Lower lobe of right lung (tissue), 2 donors: Measurements from ENCODE around the gene BTN3A1. TPM values are rescaled to one million over a fixed set of nuclear protein-coding genes. Genes with fewer than 3 reads are reported as not detected.
"Not testable (repeated sequence)": the region's sequence is repeated elsewhere in the genome, so short reads cannot be mapped to it uniquely, and the experiment has no call there.

ENCODE experiments used
- ATAC-seq, 2 donors: fragments of 200-7000 bp; cut with Tn5 transposase; one replicate each; pipeline ENCODE4 v1.9.1; 2020 to 2022; ENCODE audit warnings: mild to moderate bottlenecking in 2 of 2, moderate library complexity in 2 of 2
- DNase-seq: peaks from one replicate; pipeline ENCODE4 v3.0.0-alpha.2; 2020
- H3K27ac ChIP-seq: fragments of 200-600 bp; one replicate; pipeline ENCODE4 v1.8.0; 2022
- H3K27me3 ChIP-seq: fragments of 200-600 bp; one replicate; pipeline ENCODE4 v1.8.0; 2022; ENCODE audit warnings: low read depth
- H3K36me3 ChIP-seq: fragments of 200-600 bp; one replicate; pipeline ENCODE4 v1.8.0; 2022; ENCODE audit warnings: mild to moderate bottlenecking
- H3K4me1 ChIP-seq: fragments of 200-600 bp; one replicate; pipeline ENCODE4 v1.8.0; 2022
- H3K4me3 ChIP-seq: fragments of 200-600 bp; one replicate; pipeline ENCODE4 v1.8.0; 2022; ENCODE audit warnings: mild to moderate bottlenecking
- H3K9me3 ChIP-seq: fragments of 200-600 bp; one replicate; pipeline ENCODE4 v1.8.0; 2022
- CTCF ChIP-seq: fragments of 200-600 bp; IDR thresholded peaks from one replicate; pipeline ENCODE4 v1.8.0; 2022; ENCODE audit warnings: antibody characterized with exemption, mild to moderate bottlenecking
- intact Hi-C: fragments of 100-400 bp; cut with DNase I; formaldehyde crosslinking; loops from one replicate; pipeline ENCODE4 v1.11.0; 2022
- total RNA-seq: library from RNA; stranded (reverse); fragmentation: NEBNext Ultra II Directional; extraction: Animal tissue kit (Norgen Biotek cat#: 25700); gene quantifications from one replicate; pipeline ENCODE4 v1.2.1, GENCODE V29; 2021
- donor health status: DM: no; HTN: yes; CAD: no; lungs with severe emphysema.

BTN3A1 gene
- total RNA-seq, 1 donor from 2014 or later = 53.2 TPM

- H3K27me3 ChIP-seq = no peaks in the 10 kb centered on the region
- TF ChIP-seq CTCF = no peak
- ATAC-seq = no peak
- no peaks in the 10 kb centered on the region for H3K9me3 ChIP-seq
- H3K4me3 ChIP-seq = no peak overlapping the region
- DNase-seq = no peak
- intact Hi-C loops = no loop called here
- H3K4me1 ChIP-seq = no peaks in the 10 kb centered on the region
- no peak overlapping the region for H3K27ac ChIP-seq
- peaks cover 40% of the 10 kb centered on the region for H3K36me3 ChIP-seq
Measured at GRCh38 chr6:26414281-26414680, 12.2 kb downstream of the BTN3A1 start.

DNA sequence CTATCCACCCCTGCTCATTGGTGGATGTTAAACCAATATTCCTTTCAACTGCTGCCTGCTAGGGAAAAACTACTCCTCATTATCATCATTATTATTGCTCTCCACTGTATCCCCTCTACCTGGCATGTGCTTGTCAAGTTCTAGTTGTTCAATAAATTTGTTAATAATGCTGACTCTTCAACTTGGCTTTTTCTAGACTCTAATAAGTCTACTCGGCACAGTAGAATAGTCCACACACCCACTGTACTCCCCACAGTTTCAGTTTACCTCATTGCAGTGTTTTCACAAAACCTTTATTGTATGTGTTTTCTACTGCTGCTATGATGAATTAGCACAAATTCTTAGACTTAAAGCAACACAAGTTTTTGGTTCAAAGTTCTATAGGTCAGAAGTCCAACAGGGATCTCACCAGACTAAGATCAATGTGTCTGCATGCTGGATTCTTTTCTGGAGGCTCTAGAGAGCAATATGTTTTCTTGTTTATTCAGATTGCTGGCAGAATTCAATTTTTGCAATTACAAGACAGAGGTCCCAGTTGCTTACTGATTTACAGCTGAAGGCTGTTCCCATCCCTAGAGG is 13.1 kb downstream of the BTN3A1 start:
- ATAC-seq = no peak
- no peak for TF ChIP-seq CTCF
- intact Hi-C loops = no loop called here

GRCh38 chr6:26415791-26416190 is 13.7 kb downstream of the BTN3A1 start:
- intact Hi-C loops = no loop called here
- no peak for TF ChIP-seq CTCF
- Histone ChIP-seq H3K4me1 (peaks cover 8% of the 10 kb centered on the region), H3K27ac (no peak overlapping the region), H3K36me3 (peaks cover 24% of the 10 kb centered on the region), H3K4me3 (no peak overlapping the region), H3K27me3 (no peaks in the 10 kb centered on the region), H3K9me3 (no peaks in the 10 kb centered on the region)
- no peak for DNase-seq
- ATAC-seq = no peak

More for the DNA sequence above, 13.1 kb downstream of the BTN3A1 start:
- H3K36me3 ChIP-seq = peaks cover 31% of the 10 kb centered on the region
- no peaks in the 10 kb centered on the region for H3K27me3 ChIP-seq
- H3K4me1 ChIP-seq = peaks cover 2% of the 10 kb centered on the region
- DNase-seq = no peak
- no peaks in the 10 kb centered on the region for H3K9me3 ChIP-seq
- H3K4me3 ChIP-seq = no peak overlapping the region
- H3K27ac ChIP-seq = no peak overlapping the region

DNA sequence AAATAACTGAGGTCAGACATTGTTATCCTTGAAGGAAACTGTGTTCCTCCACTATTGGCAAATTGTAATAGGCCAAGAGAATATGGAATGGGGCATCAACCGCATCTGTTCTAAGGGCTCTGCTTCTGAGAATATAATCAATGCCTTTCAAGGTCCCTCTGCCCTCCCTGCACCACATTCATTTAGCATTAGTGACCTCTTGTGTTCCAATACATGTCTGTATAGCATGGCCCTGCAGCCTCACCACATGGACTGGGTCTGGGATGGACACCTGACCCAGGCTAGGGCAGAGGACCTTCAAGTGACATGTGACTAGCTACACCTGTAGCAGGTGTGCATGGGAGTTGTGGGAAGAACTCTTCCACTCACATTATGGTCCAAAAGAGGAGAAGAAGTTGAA is 14.2 kb downstream of the BTN3A1 start:
- intact Hi-C loops = no loop called here
- TF ChIP-seq CTCF = no peak
- ATAC-seq (no peak), DNase-seq (no peak)
- Histone ChIP-seq H3K4me1 (peaks cover 10% of the 10 kb centered on the region), H3K9me3 (no peaks in the 10 kb centered on the region), H3K36me3 (peaks cover 19% of the 10 kb centered on the region), H3K27me3 (no peaks in the 10 kb centered on the region), H3K4me3 (no peak overlapping the region), H3K27ac (no peak overlapping the region)

- H3K36me3 ChIP-seq, H3K9me3 ChIP-seq, H3K4me3 ChIP-seq, DNase-seq, H3K27me3 ChIP-seq, ATAC-seq, H3K27ac ChIP-seq, intact Hi-C loops: not testable (repeated sequence)
- peaks cover 16% of the 10 kb centered on the region for H3K4me1 ChIP-seq
Measured at GRCh38 chr6:26418077-26418476, 16.0 kb downstream of the BTN3A1 start.

DNA sequence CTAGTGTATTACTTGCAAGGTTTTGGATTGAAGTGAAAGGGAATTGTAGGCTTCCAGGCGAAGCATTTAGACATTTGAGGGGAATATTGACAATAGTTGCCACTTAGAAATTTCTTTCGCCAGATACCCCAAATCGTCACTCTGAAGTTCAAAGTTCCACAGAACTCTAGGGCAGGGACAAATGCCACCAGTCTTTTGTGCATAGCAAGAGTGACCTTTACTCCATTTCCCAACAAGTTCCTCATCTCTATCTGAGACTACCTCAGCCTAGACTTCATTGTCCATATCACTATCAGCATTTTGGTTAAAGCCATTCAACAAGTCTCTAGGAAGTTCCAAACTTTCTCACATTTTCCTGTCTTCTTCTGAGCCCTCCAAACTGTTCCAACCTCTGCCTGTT is 16.7 kb downstream of the BTN3A1 start:
- H3K4me1 ChIP-seq = peaks cover 21% of the 10 kb centered on the region
- H3K27me3 ChIP-seq, DNase-seq, H3K9me3 ChIP-seq, H3K36me3 ChIP-seq, ATAC-seq, intact Hi-C loops, H3K27ac ChIP-seq, H3K4me3 ChIP-seq: not testable (repeated sequence)
